ENCODE results near the gene SPEM1. TPM values are rescaled to one million over a fixed set of nuclear protein-coding genes. Genes with fewer than 3 reads are reported as not detected.

SPEM1 gene
- total RNA-seq, 4 donors from 2014 or later = not detected

- H3K9me3 ChIP-seq = no peaks in the 10 kb centered on the region
- no peak for DNase-seq
- H3K27ac ChIP-seq = no peak overlapping the region
- no peaks in the 10 kb centered on the region for H3K4me1 ChIP-seq
- intact Hi-C loops (cut with DNase I; ENCODE audit: low total_unique reads) = no loop called here
- no peaks in the 10 kb centered on the region for H3K27me3 ChIP-seq
- no peak for TF ChIP-seq POLR2A (IDR thresholded peaks at IDR 0.05)
- TF ChIP-seq CTCF (IDR thresholded peaks at IDR 0.05) = no peak
- no peaks in the 10 kb centered on the region for H3K36me3 ChIP-seq
- H3K4me3 ChIP-seq = no peak overlapping the region
These were observed 1.5 kb upstream of the SPEM1 start for GRCh38 chr17:7418472-7419152.

GRCh38 chr17:7421186-7421585 lies 1.1 kb downstream of the SPEM1 start:
- DNase-seq = no peak
- Histone ChIP-seq H3K4me3 (no peak overlapping the region), H3K9me3 (no peaks in the 10 kb centered on the region), H3K27ac (no peak overlapping the region), H3K27me3 (no peaks in the 10 kb centered on the region), H3K36me3 (no peaks in the 10 kb centered on the region), H3K4me1 (no peaks in the 10 kb centered on the region)
- intact Hi-C loops (cut with DNase I; ENCODE audit: low total_unique reads) = no loop called here
- TF ChIP-seq POLR2A (IDR thresholded peaks at IDR 0.05) (no peak), CTCF (IDR thresholded peaks at IDR 0.05) (no peak)

GRCh38 chr17:7423679-7424078 lies 3.6 kb downstream of the SPEM1 start:
- TF ChIP-seq POLR2A (IDR thresholded peaks at IDR 0.05) (no peak), CTCF (IDR thresholded peaks at IDR 0.05) (no peak)
- H3K4me1 ChIP-seq = no peaks in the 10 kb centered on the region
- H3K36me3 ChIP-seq = no peaks in the 10 kb centered on the region
- intact Hi-C loops (cut with DNase I; ENCODE audit: low total_unique reads) = no loop called here
- no peak for DNase-seq
- no peaks in the 10 kb centered on the region for H3K27me3 ChIP-seq
- no peak overlapping the region for H3K4me3 ChIP-seq
- no peaks in the 10 kb centered on the region for H3K9me3 ChIP-seq
- H3K27ac ChIP-seq = no peak overlapping the region

- Histone ChIP-seq H3K4me3 (no peak within 1 kb of the TSS), H3K27ac (no peak within 1 kb of the TSS), H3K9me3 (no peaks in the 10 kb centered on the region), H3K27me3 (no peaks in the 10 kb centered on the region), H3K4me1 (no peaks in the 10 kb centered on the region), H3K36me3 (no peaks in the 10 kb centered on the region)
- intact Hi-C loops (cut with DNase I; ENCODE audit: low total_unique reads) = no loop called here
- DNase-seq = no peak
- TF ChIP-seq CTCF (IDR thresholded peaks at IDR 0.05) = no peak
- TF ChIP-seq POLR2A (IDR thresholded peaks at IDR 0.05) = no peak
These were observed 5.2 kb downstream of the SPEM1 start, which contains the start of gene SPEM2 for GRCh38 chr17:7425316-7425715. Gene SPEM2, plus strand, starts transcription at chr17:7425616. Its CDS starts 73 bp downstream, at chr17:7425689.

GRCh38 chr17:7425756-7426155 lies 5.6 kb downstream of the SPEM1 start:
- Histone ChIP-seq H3K9me3 (no peaks in the 10 kb centered on the region), H3K36me3 (no peaks in the 10 kb centered on the region), H3K4me3 (no peak overlapping the region), H3K27me3 (no peaks in the 10 kb centered on the region), H3K27ac (no peak overlapping the region), H3K4me1 (no peaks in the 10 kb centered on the region)
- TF ChIP-seq POLR2A (IDR thresholded peaks at IDR 0.05) (no peak), CTCF (IDR thresholded peaks at IDR 0.05) (no peak)
- no peak for DNase-seq
- intact Hi-C loops (cut with DNase I; ENCODE audit: low total_unique reads) = no loop called here
